Measurements from ENCODE around the gene FBXL17. TPM values are rescaled to one million over a fixed set of nuclear protein-coding genes. Genes with fewer than 3 reads are reported as not detected.

The FBXL17 gene
- total RNA-seq, 1 experiment from 2014 or later: 4.9 TPM

- DNase-seq (ENCODE audit: low read depth): no peak
- in situ Hi-C loops (cut with HindIII; ENCODE audit: low pct_unique_long_range_greater_than_20kb, low sequenced_read_pairs): no loop called here
Measured at GRCh38 chr5:108143581-108143980, 238.3 kb downstream of the FBXL17 start.

GRCh38 chr5:108141676-108142075 is 240.2 kb downstream of the FBXL17 start:
- no peak for DNase-seq (ENCODE audit: low read depth)
- in situ Hi-C loops (cut with HindIII; ENCODE audit: low pct_unique_long_range_greater_than_20kb, low sequenced_read_pairs): no loop called here

DNA sequence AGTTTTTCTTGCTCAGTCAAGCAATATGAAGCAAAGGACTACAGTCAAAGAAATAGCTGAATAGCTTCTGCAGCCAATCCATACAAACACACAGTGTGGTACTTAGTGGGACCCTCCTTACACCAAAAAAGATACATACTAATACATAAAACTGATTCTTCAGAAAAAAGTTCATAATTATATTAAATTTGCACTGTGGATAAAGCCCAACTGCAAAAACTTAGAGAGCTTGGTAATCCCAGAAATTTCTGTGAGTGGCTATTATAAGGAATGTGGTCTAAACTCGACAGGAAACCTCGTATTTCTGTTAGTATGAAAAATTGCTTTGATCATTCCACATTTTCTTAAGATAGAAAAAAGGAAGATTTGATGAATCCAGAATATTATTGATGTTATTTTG is 245.4 kb downstream of the FBXL17 start:
- DNase-seq (ENCODE audit: low read depth): no peak
- in situ Hi-C loops (cut with HindIII; ENCODE audit: low pct_unique_long_range_greater_than_20kb, low sequenced_read_pairs): no loop called here

- in situ Hi-C loops (cut with HindIII; ENCODE audit: low pct_unique_long_range_greater_than_20kb, low sequenced_read_pairs): no loop called here
- no peak for DNase-seq (ENCODE audit: low read depth)
Measured at GRCh38 chr5:108129129-108129528, 252.8 kb downstream of the FBXL17 start.

GRCh38 chr5:108125771-108126511 is 256.0 kb downstream of the FBXL17 start:
- no peak for DNase-seq (ENCODE audit: low read depth)
- in situ Hi-C loops (cut with HindIII; ENCODE audit: low pct_unique_long_range_greater_than_20kb, low sequenced_read_pairs): no loop called here

- in situ Hi-C loops (cut with HindIII; ENCODE audit: low pct_unique_long_range_greater_than_20kb, low sequenced_read_pairs): no loop called here
- no peak for DNase-seq (ENCODE audit: low read depth)
Measured at GRCh38 chr5:108124596-108124995, 257.3 kb downstream of the FBXL17 start.

GRCh38 chr5:108122702-108123101 is 259.2 kb downstream of the FBXL17 start:
- no peak for DNase-seq (ENCODE audit: low read depth)
- in situ Hi-C loops (cut with HindIII; ENCODE audit: low pct_unique_long_range_greater_than_20kb, low sequenced_read_pairs): no loop called here

GRCh38 chr5:108118813-108119514 is 262.9 kb downstream of the FBXL17 start:
- in situ Hi-C loops (cut with HindIII; ENCODE audit: low pct_unique_long_range_greater_than_20kb, low sequenced_read_pairs): no loop called here
- DNase-seq (ENCODE audit: low read depth): no peak

DNA sequence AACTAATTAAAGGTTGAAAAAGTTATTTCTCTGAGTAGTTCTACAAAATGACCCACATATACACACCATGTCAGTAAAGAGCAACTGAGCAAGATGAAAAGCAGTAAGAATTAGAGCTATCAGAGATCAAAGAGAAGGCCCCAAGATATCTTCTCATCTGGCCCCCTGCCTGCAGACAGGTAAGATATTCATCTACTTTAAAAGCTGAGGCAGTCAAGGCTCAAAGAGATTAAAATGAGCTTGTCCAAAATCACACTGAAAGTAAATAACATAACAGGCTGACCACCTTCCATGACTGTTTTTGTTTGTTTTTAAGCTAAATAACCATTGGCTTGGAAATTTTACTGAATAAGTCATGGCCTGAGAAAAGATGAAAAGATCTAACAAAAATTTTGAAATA is 266.2 kb downstream of the FBXL17 start:
- in situ Hi-C loops (cut with HindIII; ENCODE audit: low pct_unique_long_range_greater_than_20kb, low sequenced_read_pairs): no loop called here
- DNase-seq (ENCODE audit: low read depth): no peak

GRCh38 chr5:108113950-108114349 is 267.9 kb downstream of the FBXL17 start:
- in situ Hi-C loops (cut with HindIII; ENCODE audit: low pct_unique_long_range_greater_than_20kb, low sequenced_read_pairs): no loop called here
- DNase-seq (ENCODE audit: low read depth): no peak

GRCh38 chr5:108111736-108112135 is 270.2 kb downstream of the FBXL17 start:
- DNase-seq (ENCODE audit: low read depth): no peak
- in situ Hi-C loops (cut with HindIII; ENCODE audit: low pct_unique_long_range_greater_than_20kb, low sequenced_read_pairs): no loop called here

GRCh38 chr5:108109059-108109458 is 272.8 kb downstream of the FBXL17 start:
- in situ Hi-C loops (cut with HindIII; ENCODE audit: low pct_unique_long_range_greater_than_20kb, low sequenced_read_pairs): no loop called here

GRCh38 chr5:108104448-108104847 is 277.4 kb downstream of the FBXL17 start:
- in situ Hi-C loops (cut with HindIII; ENCODE audit: low pct_unique_long_range_greater_than_20kb, low sequenced_read_pairs): no loop called here
- no peak for DNase-seq (ENCODE audit: low read depth)

More at GRCh38 chr5:108109059-108109458, 272.8 kb downstream of the FBXL17 start:
- no peak for DNase-seq (ENCODE audit: low read depth)

DNA sequence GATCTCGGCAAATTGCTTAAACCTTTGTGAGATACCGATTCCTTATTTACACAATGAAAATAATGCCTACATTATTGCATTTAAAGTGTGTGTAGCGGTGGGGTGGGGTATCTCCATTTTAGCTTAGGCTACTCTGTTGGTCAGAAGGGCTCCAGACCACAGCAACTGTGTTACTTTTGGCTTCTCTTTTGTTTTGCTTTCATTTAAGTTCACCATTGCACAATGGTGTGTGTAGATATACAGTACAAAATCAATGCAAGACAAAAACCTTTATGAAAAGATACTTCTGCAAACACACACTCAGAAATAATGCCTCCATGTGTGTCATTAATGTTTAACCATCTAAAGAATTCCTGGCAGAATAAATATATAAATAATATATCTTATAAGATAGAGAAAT is 279.4 kb downstream of the FBXL17 start:
- DNase-seq (ENCODE audit: low read depth): no peak
- in situ Hi-C loops (cut with HindIII; ENCODE audit: low pct_unique_long_range_greater_than_20kb, low sequenced_read_pairs): no loop called here

GRCh38 chr5:108101821-108102220 is 280.1 kb downstream of the FBXL17 start:
- no peak for DNase-seq (ENCODE audit: low read depth)
- in situ Hi-C loops (cut with HindIII; ENCODE audit: low pct_unique_long_range_greater_than_20kb, low sequenced_read_pairs): no loop called here

DNA sequence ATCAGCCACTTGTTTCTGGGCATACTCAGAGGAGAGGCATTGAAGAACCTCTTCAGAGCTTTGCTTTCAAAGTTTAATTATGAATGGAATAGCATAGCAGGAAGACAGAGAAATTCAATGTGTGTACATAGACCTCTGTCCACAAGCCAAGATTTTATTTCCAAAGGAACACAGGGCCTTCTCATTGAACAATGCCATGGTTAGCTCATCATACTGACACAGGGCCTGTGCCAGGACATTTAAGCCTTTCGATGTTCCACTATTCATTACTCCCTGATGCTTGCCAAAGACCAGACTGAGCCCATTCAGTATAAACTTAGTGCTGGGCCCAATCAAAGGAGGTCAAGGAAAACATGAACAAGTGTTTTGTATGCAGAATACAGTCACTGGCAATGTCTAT is 280.8 kb downstream of the FBXL17 start:
- in situ Hi-C loops (cut with HindIII; ENCODE audit: low pct_unique_long_range_greater_than_20kb, low sequenced_read_pairs): no loop called here
- no peak for DNase-seq (ENCODE audit: low read depth)

DNA sequence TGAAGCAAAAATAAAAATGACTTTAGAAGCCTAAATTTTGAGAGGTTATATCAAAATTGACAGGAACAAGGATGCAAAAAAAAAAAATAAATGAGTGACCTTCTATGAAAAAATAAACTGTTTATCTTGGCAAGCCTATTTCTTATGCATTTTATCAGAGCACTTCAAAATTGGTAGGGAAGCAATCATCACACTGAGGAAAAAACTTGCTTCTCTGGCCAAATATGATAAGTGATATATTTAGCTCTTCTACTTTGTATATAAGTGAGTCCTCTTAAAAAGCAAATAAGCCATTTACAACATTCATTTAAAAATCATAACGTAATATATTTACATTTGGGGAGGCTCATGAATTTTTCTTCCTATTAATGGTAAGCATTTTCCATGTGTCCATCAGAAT is 287.1 kb downstream of the FBXL17 start:
- DNase-seq (ENCODE audit: low read depth): no peak
- in situ Hi-C loops (cut with HindIII; ENCODE audit: low pct_unique_long_range_greater_than_20kb, low sequenced_read_pairs): no loop called here

- in situ Hi-C loops (cut with HindIII; ENCODE audit: low pct_unique_long_range_greater_than_20kb, low sequenced_read_pairs): no loop called here
Measured at GRCh38 chr5:108093186-108093585, 288.7 kb downstream of the FBXL17 start.

GRCh38 chr5:108090946-108091345 is 291.0 kb downstream of the FBXL17 start:
- no peak for DNase-seq (ENCODE audit: low read depth)
- in situ Hi-C loops (cut with HindIII; ENCODE audit: low pct_unique_long_range_greater_than_20kb, low sequenced_read_pairs): no loop called here

More at GRCh38 chr5:108093186-108093585, 288.7 kb downstream of the FBXL17 start:
- no peak for DNase-seq (ENCODE audit: low read depth)

GRCh38 chr5:108084105-108084504 is 297.8 kb downstream of the FBXL17 start:
- no peak for DNase-seq (ENCODE audit: low read depth)
- in situ Hi-C loops (cut with HindIII; ENCODE audit: low pct_unique_long_range_greater_than_20kb, low sequenced_read_pairs): no loop called here
